DND-41 (cell line): ENCODE measurements around the gene TSGA10.
A peak's percentile ranks its signal among the peaks of the same experiment; 100 is the strongest.
"Not testable (repeated sequence)": the region's sequence is repeated elsewhere in the genome, so short reads cannot be mapped to it uniquely, and the experiment has no call there.

Experiments used
- ATAC-seq: fragments of 200-7000 bp; cut with Tn5 transposase; 3 replicates; pipeline ENCODE4 v1.9.1; 2021; ENCODE audit warnings: low read depth; ENCODE audit not compliant: insufficient read depth
- DNase-seq: peaks from one replicate; pipeline ENCODE4 v3.0.0-alpha.2; 2020
- H2AFZ ChIP-seq: 2 replicates; pipeline ENCODE4 v1.6.0; 2012; ENCODE audit warnings: low read depth, low read length
- H3K27ac ChIP-seq: 2 replicates; pipeline ENCODE4 v1.5.1; 2012; ENCODE audit warnings: low read length, inconsistent platforms
- H3K27me3 ChIP-seq: fragments of 200-600 bp; sonication (generic); 2 replicates; pipeline ENCODE4 v1.6.0; 2012; ENCODE audit warnings: low read length, mild to moderate bottlenecking, inconsistent platforms; ENCODE audit not compliant: insufficient read depth, poor library complexity
- H3K36me3 ChIP-seq: 2 replicates; pipeline ENCODE4 v1.5.1; 2012; ENCODE audit warnings: low read length, inconsistent platforms; ENCODE audit not compliant: insufficient read depth
- H3K4me1 ChIP-seq: 2 replicates; pipeline ENCODE4 v1.5.1; 2012; ENCODE audit warnings: mild to moderate bottlenecking, low read length; ENCODE audit not compliant: insufficient read depth
- H3K4me2 ChIP-seq: 2 replicates; pipeline ENCODE4 v1.6.0; 2012; ENCODE audit warnings: mild to moderate bottlenecking, moderate library complexity, low read length, inconsistent platforms; ENCODE audit not compliant: insufficient read depth
- H3K4me3 ChIP-seq, 2 experiments: fragments of 200-600 bp in 1 of 2; shearing (Covaris generic) in 1 of 2; 2 replicates each; pipeline ENCODE4 v1.5.1; 2012 to 2016; ENCODE audit warnings: inconsistent platforms in 2 of 2, low read length in 2 of 2, mild to moderate bottlenecking in 2 of 2, low read depth in 1 of 2, moderate library complexity in 1 of 2
- H3K79me2 ChIP-seq: 2 replicates; pipeline ENCODE4 v1.6.0; 2012; ENCODE audit warnings: low read length, inconsistent platforms; ENCODE audit not compliant: insufficient read depth
- H3K9ac ChIP-seq: 2 replicates; pipeline ENCODE4 v1.6.0; 2012; ENCODE audit warnings: low read depth, mild to moderate bottlenecking, inconsistent platforms, low read length, moderate library complexity
- H3K9me3 ChIP-seq: 2 replicates; pipeline ENCODE4 v1.5.1; 2012; ENCODE audit warnings: low read length, moderate library complexity, mild to moderate bottlenecking, inconsistent platforms; ENCODE audit not compliant: insufficient read depth, severe bottlenecking
- H4K20me1 ChIP-seq: 2 replicates; pipeline ENCODE4 v1.6.0; 2012; ENCODE audit warnings: low read length; ENCODE audit not compliant: insufficient read depth
- CTCF ChIP-seq: IDR thresholded peaks from 2 replicates; pipeline ENCODE4 v1.5.1; 2012; ENCODE audit warnings: borderline replicate concordance, low read length, moderate library complexity, mild to moderate bottlenecking; ENCODE audit not compliant: poor library complexity, severe bottlenecking; ENCODE audit errors: extremely low read depth
- EZH2 ChIP-seq: IDR thresholded peaks from 3 replicates; pipeline ENCODE4 v1.6.1; 2012; ENCODE audit warnings: borderline replicate concordance, low read depth, mild to moderate bottlenecking, moderate library complexity, low read length, inconsistent platforms; ENCODE audit not compliant: severe bottlenecking

TSGA10 gene

GRCh38 chr2:99198103-99198841, 43.5 kb upstream of the TSGA10 start:
- Histone ChIP-seq H3K9ac (no peak overlapping the region), H3K27me3 (no peaks in the 10 kb centered on the region), H3K36me3 (peaks cover 44% of the 10 kb centered on the region), H2AFZ (no peak overlapping the region), H3K9me3 (no peaks in the 10 kb centered on the region), H3K4me2 (no peak overlapping the region), H3K4me3 (no peak overlapping the region), H3K79me2 (no peaks in the 10 kb centered on the region), H3K27ac (no peak overlapping the region), H3K4me1 (no peaks in the 10 kb centered on the region), H4K20me1 (no peaks in the 10 kb centered on the region)
- TF ChIP-seq EZH2 (no peak), CTCF (no peak)
- DNase-seq (no peak), ATAC-seq (peak; percentile 35; the same call in 1 of the 3 replicates)

- H3K36me3 ChIP-seq, result peaks cover 70% of the 10 kb centered on the region
- not testable (repeated sequence) for H3K4me3 ChIP-seq, DNase-seq, ATAC-seq, H2AFZ ChIP-seq, H4K20me1 ChIP-seq, H3K4me2 ChIP-seq, H3K27ac ChIP-seq, H3K4me1 ChIP-seq, H3K27me3 ChIP-seq, H3K9me3 ChIP-seq, H3K9ac ChIP-seq
- peaks cover 15% of the 10 kb centered on the region for H3K79me2 ChIP-seq
These were observed 37.6 kb upstream of the TSGA10 start for GRCh38 chr2:99192364-99192763.

- no peak overlapping the region for H3K4me2 ChIP-seq
- H3K36me3 ChIP-seq, result peaks cover 57% of the 10 kb centered on the region
- H3K4me3 ChIP-seq, result no peak overlapping the region
- H3K4me1 ChIP-seq, result peaks cover 3% of the 10 kb centered on the region; the same call in 1 of the 2 replicates
- DNase-seq (no peak), ATAC-seq (0 out of 3 replicates have a peak, but pooled peaks have one; percentile 37)
- H3K79me2 ChIP-seq, result peaks cover 32% of the 10 kb centered on the region
- no peak overlapping the region for H2AFZ ChIP-seq
- no peak overlapping the region for H3K9ac ChIP-seq
- no peak overlapping the region for H3K27ac ChIP-seq
- no peak for TF ChIP-seq EZH2
- TF ChIP-seq CTCF, result peak; percentile 35
- no peaks in the 10 kb centered on the region for H3K9me3 ChIP-seq
- no peaks in the 10 kb centered on the region for H3K27me3 ChIP-seq
- H4K20me1 ChIP-seq, result peaks cover 4% of the 10 kb centered on the region; the same call in 1 of the 2 replicates
These were observed 35.8 kb upstream of the TSGA10 start for GRCh38 chr2:99190548-99190947.

- Histone ChIP-seq H3K36me3 (peaks cover 39% of the 10 kb centered on the region), H3K4me3 (no peak overlapping the region), H4K20me1 (peaks cover 4% of the 10 kb centered on the region; the same call in 1 of the 2 replicates), H3K9me3 (no peaks in the 10 kb centered on the region), H3K79me2 (peaks cover 54% of the 10 kb centered on the region), H3K4me1 (peaks cover 6% of the 10 kb centered on the region; the same call in 1 of the 2 replicates), H3K27ac (no peak overlapping the region), H3K27me3 (no peaks in the 10 kb centered on the region), H3K4me2 (no peak overlapping the region), H2AFZ (no peak overlapping the region), H3K9ac (no peak overlapping the region)
- DNase-seq, result no peak
- TF ChIP-seq CTCF (no peak), EZH2 (no peak)
- ATAC-seq, result no peak
These were observed 33.6 kb upstream of the TSGA10 start for GRCh38 chr2:99188357-99188756.
